K562 (cell line): ENCODE data around the gene LRP2. TPM values are rescaled to one million over a fixed set of nuclear protein-coding genes. Genes with fewer than 3 reads are reported as not detected.

ENCODE experiments used
- ATAC-seq: fragments of 200-7000 bp; cut with Tn5 transposase; 3 replicates; pipeline ENCODE4 v1.9.1; 2020; ENCODE audit warnings: moderate library complexity
- BruUV-seq: library from RNA; stranded (reverse); fragments of 400-500 nt; replicated peaks from 2 replicates; lab custom pipeline; 2021; lab: Mats Ljungman, UMichigan
- CTCF ChIA-PET: fragments of 300-600 bp; formaldehyde crosslinking; extraction: SDS; loops from one replicate; lab custom pipeline; 2021; ENCODE audit warnings: low intra/inter-chr PET ratio; lab: Yijun Ruan, JAX
- POLR2A ChIA-PET: fragments of 300-600, 350-650 bp; sonication (Branson Sonifier 250); formaldehyde crosslinking; extraction: SDS; loops from one replicate; lab custom pipeline; 2021; ENCODE audit warnings: antibody characterized with exemption, inconsistent platforms; lab: Yijun Ruan, JAX
- DNase-seq, 4 experiments: peaks; one replicate each; pipeline versions ENCODE4 v3.0.0 to v3.0.0-alpha.2; 2011 to 2018; ENCODE audit warnings: low spot score in 3 of 4, mixed read lengths in 3 of 4; ENCODE audit errors: extremely low read depth in 1 of 4
- FAIRE-seq: peaks from 2 replicates; lab custom pipeline; 2011; peaks lifted over from hg19 to GRCh38; lab: Jason Lieb, UNC
- H2AFZ ChIP-seq: 2 replicates; pipeline ENCODE4 v1.6.0; 2011; ENCODE audit warnings: low read depth, low read length, control low read depth, inconsistent platforms
- H3K27ac ChIP-seq: fragments of 200-600 bp; 3 replicates; pipeline ENCODE4 v1.8.0; 2011; ENCODE audit warnings: low read depth, mild to moderate bottlenecking, control low read depth, inconsistent platforms, low read length, moderate library complexity, mixed read lengths; ENCODE audit errors: extremely low read depth
- H3K27me3 ChIP-seq, 2 experiments: fragments of 300-600 bp in 1 of 2; 2 replicates in 1 of 2; 3 replicates in 1 of 2; pipeline versions ENCODE4 v1.6.0 to v1.8.0; 2011; ENCODE audit warnings: inconsistent platforms in 2 of 2, low read length in 2 of 2, mild to moderate bottlenecking in 1 of 2, mixed read lengths in 1 of 2, moderate library complexity in 1 of 2; ENCODE audit not compliant: control insufficient read depth in 2 of 2, insufficient read depth in 2 of 2
- H3K36me3 ChIP-seq: fragments of 300-600 bp; 3 replicates; pipeline ENCODE4 v1.8.0; 2011; ENCODE audit warnings: mild to moderate bottlenecking, low read length, inconsistent platforms; ENCODE audit not compliant: control insufficient read depth, insufficient read depth
- H3K4me1 ChIP-seq, 2 experiments: fragments of 200-600 bp in 1 of 2; replicated peaks in 1 of 2; 2 replicates in 1 of 2; 3 replicates in 1 of 2; pipeline versions ENCODE4 v1.5.1 to v1.8.0; 2011; ENCODE audit warnings: inconsistent platforms in 2 of 2, low read length in 2 of 2, mild to moderate bottlenecking in 1 of 2, mixed read lengths in 1 of 2, moderate library complexity in 1 of 2; ENCODE audit not compliant: control insufficient read depth in 2 of 2, insufficient read depth in 2 of 2
- H3K4me2 ChIP-seq: 2 replicates; pipeline ENCODE4 v1.6.1; 2011; ENCODE audit warnings: low read length, control low read depth, inconsistent platforms, mixed read lengths; ENCODE audit not compliant: insufficient read depth
- H3K4me3 ChIP-seq: fragments of 200-600 bp; sonication (generic), shearing (Covaris generic); 2 replicates; pipeline ENCODE4 v1.5.1; 2016; ENCODE audit warnings: control low read depth, inconsistent platforms
- H3K79me2 ChIP-seq: fragments of 200-600 bp; 3 replicates; pipeline ENCODE4 v1.8.0; 2011; ENCODE audit warnings: low read length, inconsistent platforms; ENCODE audit not compliant: control insufficient read depth, insufficient read depth
- H3K9ac ChIP-seq, 2 experiments: 2 replicates each; pipeline versions ENCODE4 v1.6.0 to v1.6.1; 2011; ENCODE audit warnings: low read depth in 2 of 2, low read length in 2 of 2, control low read depth in 1 of 2, inconsistent platforms in 1 of 2, mild to moderate bottlenecking in 1 of 2, mixed read lengths in 1 of 2; ENCODE audit not compliant: insufficient read depth in 1 of 2
- H3K9me1 ChIP-seq: one replicate; pipeline ENCODE4 v1.6.0; 2011; ENCODE audit warnings: inconsistent platforms, mild to moderate bottlenecking, low read length, moderate library complexity; ENCODE audit not compliant: control insufficient read depth, insufficient read depth
- H3K9me3 ChIP-seq: replicated peaks from 2 replicates; pipeline ENCODE4 v1.5.1; 2011; ENCODE audit warnings: low read depth, low read length, inconsistent platforms; ENCODE audit not compliant: control insufficient read depth, insufficient read depth
- H4K20me1 ChIP-seq: replicated peaks from 2 replicates; pipeline ENCODE4 v1.6.1; 2011; ENCODE audit warnings: low read length, inconsistent platforms, mixed read lengths; ENCODE audit not compliant: control insufficient read depth, insufficient read depth
- CEBPG ChIP-seq, 3 experiments: fragments of 200-800 bp in 1 of 3; sonication (Bioruptor generic) in 1 of 3; sonication (generic) in 1 of 3; formaldehyde crosslinking in 1 of 3; IDR thresholded peaks in 2 of 3; conservative IDR thresholded peaks in 1 of 3; 2 replicates each; pipeline versions ENCODE4 v1.6.1 to v1.8.0; 2016 to 2022; ENCODE audit warnings: missing compliant biosample characterization in 2 of 3, missing genetic modification characterization in 2 of 3, mild to moderate bottlenecking in 1 of 3, missing genetic modification reagents in 1 of 3
- FOSL1 ChIP-seq: fragments of 200-800 bp; sonication (Bioruptor generic); conservative IDR thresholded peaks from 2 replicates; pipeline ENCODE4 v1.6.1; 2016; ENCODE audit warnings: missing genetic modification characterization, missing compliant biosample characterization
- NR3C1 ChIP-seq: sonication (generic); formaldehyde crosslinking; IDR thresholded peaks from 2 replicates; pipeline ENCODE4 v1.8.1; 2022; ENCODE audit warnings: missing genetic modification reagents
- SREBF2 ChIP-seq: sonication (generic); formaldehyde crosslinking; IDR thresholded peaks from 2 replicates; pipeline ENCODE4 v1.4.0; 2020; ENCODE audit warnings: mild to moderate bottlenecking, missing genetic modification reagents
- WGBS: fragments of 100-300 bp; shearing (Covaris generic); methylation state at CpG from one replicate; pipeline ENCODE4 v1.1.6; 2016; ENCODE audit warnings: low coverage, mixed read lengths; ENCODE audit not compliant: insufficient coverage; ENCODE audit errors: missing lambda C conversion rate; 5-methylcytosine and 5-hydroxymethylcytosine counted together
- in situ Hi-C: fragments of 300-500 bp; cut with MboI; formaldehyde crosslinking; loops from 4 replicates; pipeline ENCODE4 v1.15.0; 2018; ENCODE audit warnings: inconsistent platforms, mixed read lengths
- intact Hi-C: fragments of 100-400 bp; cut with micrococcal nuclease; formaldehyde crosslinking; loops from 2 replicates; pipeline ENCODE4 v1.14.2; 2022
- polyA plus RNA-seq, 8 experiments: library from polyadenylated mRNA; depleted of rRNA in 4 of 8; stranded (reverse) in 5 of 8; unstranded in 3 of 8; fragments of >200 nt; fragmentation: Nextera tagmentation in 2 of 8; fragmentation: Illumina TruSeq in 1 of 8; extraction: Ambion mirVana in 2 of 8; extraction: Trizol in 1 of 8; gene quantifications; 2 replicates each; pipeline versions ENCODE4 v1.2.1 to v1.2.3, GENCODE V29; 2011 to 2014; ENCODE audit warnings: inconsistent platforms in 1 of 8, missing spikeins in 1 of 8
- total RNA-seq, 7 experiments: library from RNA; depleted of rRNA in 6 of 7; stranded (reverse); fragments of >200 nt in 6 of 7; fragmentation: Illumina TruSeq in 2 of 7; extraction: Trizol in 2 of 7; gene quantifications; 2 replicates each; pipeline versions ENCODE4 v1.2.1 to v1.2.3, GENCODE V29; 2011 to 2021; ENCODE audit warnings: low replicate concordance in 1 of 7

The LRP2 gene
- total and polyA plus RNA-seq, 9 of the 15 experiments (the other 6 are each of a cell fraction or from before 2014, with no cell fraction given): 0.04 to 0.18 (median 0.11) TPM; not detected in 1

DNA sequence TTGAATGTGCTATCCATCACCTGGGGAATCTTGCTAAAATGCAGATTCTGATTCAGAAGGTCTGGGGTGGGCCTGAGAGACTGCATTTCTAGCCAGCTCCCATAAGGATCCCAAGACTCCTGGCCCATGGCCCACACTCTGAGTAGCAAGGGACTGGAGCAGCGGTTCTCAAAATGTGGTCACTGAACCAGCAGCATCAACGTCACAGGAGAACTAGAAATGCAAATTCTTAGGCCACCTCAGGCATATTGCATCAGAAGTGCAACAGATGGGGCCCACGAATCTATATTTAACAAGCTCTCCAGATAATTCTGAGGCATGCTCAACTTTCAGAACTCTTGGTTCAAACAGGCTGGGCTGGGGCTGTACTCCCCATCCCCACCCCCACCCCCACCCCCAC is 218.3 kb downstream of the LRP2 start:
- BruUV-seq: no TSS peak
- Histone ChIP-seq H3K79me2 (no peaks in the 10 kb centered on the region), H3K9ac (no peak overlapping the region), H3K27ac (no peak overlapping the region), H3K4me3 (no peak overlapping the region), H2AFZ (no peak overlapping the region), H3K9me3 (no peaks in the 10 kb centered on the region), H3K9me1 (no peaks in the 10 kb centered on the region), H3K27me3 (peaks cover 0 to 2% of the 10 kb centered on the region in 2 experiments; a peak in 1 of 5 replicates), H3K4me1 (peaks cover 0 to 7% of the 10 kb centered on the region in 2 experiments; a peak in 2 of 5 replicates), H4K20me1 (no peaks in the 10 kb centered on the region), H3K4me2 (no peak overlapping the region), H3K36me3 (no peaks in the 10 kb centered on the region)
- ChIA-PET POLR2A (interaction anchor here (0.8 to 1.1 kb wide), 2 partner anchors 15 to 33 kb away, joined by 3 to 4 read pairs; no protein-coding TSS in a partner anchor), CTCF (no interaction called here)
- in situ Hi-C loops (no loop called here), intact Hi-C loops (no loop called here)
- no peak for DNase-seq
- WGBS: 24% methylated on average over 3 of the region's 3 CpGs
- TF ChIP-seq NR3C1 (no peak), CEBPG (CRISPR knock-in tag; IDR thresholded peaks at IDR 0.05) (no peak; the same call in 1 of the 2 replicates), CEBPG (tag; conservative IDR thresholded peaks at IDR 0.05 in 1 of 2, IDR thresholded peaks at IDR 0.05 in 1 of 2) (peak in 1 of 2 experiments; percentile 50; a peak in 1 of 4 replicates), FOSL1 (tag) (no peak), SREBF2 (no peak)
- no peak for FAIRE-seq
- no peak for ATAC-seq
